Measurements from ENCODE around the gene SENP8. TPM values are rescaled to one million over a fixed set of nuclear protein-coding genes. Genes with fewer than 3 reads are reported as not detected.

SENP8 gene
- total RNA-seq, 2 donors from 2014 or later, result 0.84 to 1.6 TPM

DNA sequence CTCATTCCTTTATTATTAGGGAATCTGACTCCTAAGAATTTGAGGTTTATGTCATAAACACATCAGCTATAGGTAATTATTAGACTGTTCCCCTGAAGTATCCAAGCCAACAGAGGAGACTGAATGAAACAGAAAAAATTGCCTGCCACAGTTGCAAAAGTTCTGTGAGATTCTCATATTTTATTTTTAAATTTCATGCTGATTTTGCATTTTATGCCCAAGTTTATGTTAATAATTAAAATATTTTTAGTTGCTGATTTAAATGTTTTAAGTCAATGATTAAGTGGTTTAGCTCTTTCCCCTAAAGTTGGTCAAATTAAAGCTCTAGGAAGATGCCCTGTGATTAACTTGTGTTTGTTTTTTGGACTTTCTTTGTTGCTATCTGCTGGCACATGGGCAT lies 10.2 kb downstream of the SENP8 start:
- H3K27ac Mint-ChIP-seq, result no peak overlapping the region
- peaks cover 2 to 8% of the 10 kb centered on the region in 2 donors for H3K27me3 Mint-ChIP-seq
- no peak overlapping the region for H3K4me3 Mint-ChIP-seq
- H3K36me3 Mint-ChIP-seq, result no peaks in the 10 kb centered on the region
- ATAC-seq, result no peak
- no peak for DNase-seq (ENCODE audit: low spot score)
- no peaks in the 10 kb centered on the region for H3K4me1 Mint-ChIP-seq (ENCODE audit: low read depth in 2 of 2)
- H3K9me3 Mint-ChIP-seq, result no peaks in the 10 kb centered on the region

DNA sequence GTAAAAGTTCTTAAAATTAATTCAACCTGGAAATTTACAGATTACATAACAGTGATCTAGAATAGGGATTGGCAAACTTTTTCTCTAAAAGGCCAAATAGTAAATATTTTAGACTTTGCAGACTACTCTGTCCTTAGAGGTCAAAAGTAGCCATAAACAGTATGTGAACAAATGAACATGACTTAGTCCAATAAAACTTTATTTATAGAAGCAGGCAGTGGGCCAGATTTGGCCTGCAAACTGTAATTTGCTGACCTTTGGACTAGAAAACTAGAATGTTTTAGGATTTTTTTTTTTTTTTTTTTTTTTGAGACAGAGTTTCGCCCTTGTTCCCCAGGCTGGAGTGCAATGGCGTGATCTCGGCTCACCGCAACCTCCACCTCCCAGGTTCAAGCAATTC lies 12.1 kb downstream of the SENP8 start:
- H3K4me1 Mint-ChIP-seq (ENCODE audit: low read depth in 2 of 2), result no peaks in the 10 kb centered on the region
- no peak for DNase-seq (ENCODE audit: low spot score)
- no peak for ATAC-seq
- no peak overlapping the region for H3K27ac Mint-ChIP-seq
- no peaks in the 10 kb centered on the region for H3K36me3 Mint-ChIP-seq
- H3K9me3 Mint-ChIP-seq, result no peaks in the 10 kb centered on the region
- H3K27me3 Mint-ChIP-seq, result peaks cover 3 to 8% of the 10 kb centered on the region in 2 donors
- no peak overlapping the region for H3K4me3 Mint-ChIP-seq

DNA sequence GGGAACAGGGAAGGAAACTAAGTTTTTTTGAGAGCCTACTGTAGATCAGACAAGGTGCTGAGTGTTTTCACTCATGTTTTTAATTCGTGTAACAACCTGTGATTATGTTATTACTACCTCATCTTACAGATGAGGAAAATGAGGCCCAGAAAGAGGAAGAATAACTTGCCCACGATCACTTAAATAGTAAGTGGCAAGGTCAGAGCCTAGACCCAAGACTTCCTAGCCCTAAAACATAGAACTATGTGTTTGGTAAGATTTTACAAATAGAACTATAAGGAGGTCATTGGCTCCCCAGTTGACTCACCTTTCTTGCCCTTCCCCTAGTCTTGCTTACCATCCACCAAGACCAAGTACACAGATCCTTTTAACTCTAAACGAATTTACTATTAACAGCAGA lies 13.7 kb downstream of the SENP8 start:
- no peak for DNase-seq (ENCODE audit: low spot score)
- Mint-ChIP-seq H3K4me1 (ENCODE audit: low read depth in 2 of 2) (no peaks in the 10 kb centered on the region), H3K27me3 (peaks cover 3 to 8% of the 10 kb centered on the region in 2 donors)

DNA sequence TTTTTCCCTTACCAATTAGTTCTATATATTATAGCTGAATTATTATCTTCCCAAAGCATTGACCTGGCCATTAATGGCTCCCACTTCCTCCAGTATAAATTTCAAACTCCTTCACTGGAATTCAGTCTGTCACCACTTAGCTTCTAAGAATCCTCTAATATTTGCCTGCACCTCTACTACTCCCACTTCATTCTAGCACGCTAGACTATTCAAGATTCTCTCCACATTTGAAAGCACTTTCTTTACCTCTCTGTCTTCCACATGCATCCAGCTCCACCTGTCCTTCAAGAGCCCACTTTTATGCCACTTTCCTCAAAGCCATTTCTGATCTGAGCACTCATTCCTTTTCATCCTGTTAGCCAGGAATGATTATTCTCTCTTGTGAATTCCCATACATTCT lies 15.0 kb downstream of the SENP8 start:
- no peak for ATAC-seq
- no peaks in the 10 kb centered on the region for H3K4me1 Mint-ChIP-seq (ENCODE audit: low read depth in 2 of 2)

More for the DNA sequence above, 13.7 kb downstream of the SENP8 start:
- ATAC-seq, result no peak
- Mint-ChIP-seq H3K4me3 (no peak overlapping the region), H3K9me3 (no peaks in the 10 kb centered on the region), H3K36me3 (no peaks in the 10 kb centered on the region), H3K27ac (no peak overlapping the region)

DNA sequence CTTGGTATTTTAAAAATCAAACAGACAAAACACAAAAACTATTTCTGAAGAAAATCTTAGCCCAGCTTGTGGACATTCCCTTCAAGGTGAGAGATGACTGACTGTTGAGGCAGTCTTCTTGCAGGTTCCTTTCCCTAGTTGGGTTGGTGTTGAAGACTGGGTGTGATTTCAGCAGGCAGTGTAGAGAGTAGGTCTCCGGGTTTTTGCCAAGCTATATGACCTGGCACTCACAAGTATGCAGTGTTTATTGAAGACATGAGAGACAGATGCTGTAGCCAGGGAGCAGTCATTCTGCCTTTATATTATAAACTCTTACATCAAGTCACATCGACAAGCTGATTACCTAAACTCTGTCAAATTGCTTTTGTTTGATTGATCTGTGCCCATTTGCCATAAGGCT lies 17.5 kb downstream of the SENP8 start:
- Mint-ChIP-seq H3K36me3 (no peaks in the 10 kb centered on the region), H3K27me3 (peaks cover 0 to 3% of the 10 kb centered on the region in 2 donors), H3K9me3 (no peaks in the 10 kb centered on the region), H3K4me3 (no peak overlapping the region), H3K4me1 (ENCODE audit: low read depth in 2 of 2) (no peaks in the 10 kb centered on the region), H3K27ac (no peak overlapping the region)
- ATAC-seq (no peak), DNase-seq (ENCODE audit: low spot score) (no peak)

More for the DNA sequence above, 15.0 kb downstream of the SENP8 start:
- Mint-ChIP-seq H3K27ac (no peak overlapping the region), H3K36me3 (no peaks in the 10 kb centered on the region), H3K4me3 (no peak overlapping the region), H3K9me3 (no peaks in the 10 kb centered on the region), H3K27me3 (peaks cover 0 to 3% of the 10 kb centered on the region in 2 donors)
- no peak for DNase-seq (ENCODE audit: low spot score)

DNA sequence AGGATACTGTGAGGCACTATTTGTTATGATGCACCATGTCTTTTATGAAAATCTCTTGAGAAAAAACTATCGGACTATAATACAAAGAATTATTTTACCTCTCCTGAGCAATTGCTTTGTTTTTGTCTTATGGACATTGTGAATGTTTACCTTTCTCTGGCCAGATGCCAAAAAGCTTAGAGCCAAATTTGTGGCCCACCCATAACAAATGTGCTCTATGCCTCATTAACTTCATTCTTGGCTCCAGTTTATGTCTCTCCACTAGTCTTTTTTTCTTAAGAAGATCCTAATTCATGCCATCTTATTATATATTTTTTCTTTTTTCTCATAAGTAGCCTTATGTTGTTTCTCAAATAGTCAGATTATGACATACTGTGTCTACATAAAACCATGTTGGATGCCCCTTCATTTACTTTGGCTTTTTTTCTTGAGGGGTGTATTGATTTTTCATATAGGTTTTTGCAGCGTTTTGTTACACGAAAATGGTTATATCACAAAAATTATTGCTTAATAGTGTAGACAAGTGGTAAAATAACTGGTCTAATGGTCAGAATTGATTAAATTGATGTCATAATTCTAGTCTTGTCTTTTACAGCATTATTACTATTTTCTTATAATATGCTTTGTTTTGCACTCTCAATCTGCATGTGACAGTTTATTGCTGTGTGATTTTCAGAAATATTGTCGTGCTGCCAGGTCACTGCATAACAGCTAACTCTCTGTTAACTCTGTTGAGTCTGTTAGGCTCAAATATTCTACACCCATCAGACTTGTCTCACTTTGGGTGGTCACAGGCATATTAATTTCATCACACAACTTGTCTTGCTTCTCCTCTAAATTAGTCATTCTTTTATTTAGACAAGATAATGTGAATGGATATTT lies 18.2 kb downstream of the SENP8 start:
- no peak overlapping the region for H3K4me3 Mint-ChIP-seq
- no peaks in the 10 kb centered on the region for H3K9me3 Mint-ChIP-seq
- H3K27me3 Mint-ChIP-seq, result peaks cover 0 to 3% of the 10 kb centered on the region in 2 donors
- no peak overlapping the region for H3K27ac Mint-ChIP-seq
- no peaks in the 10 kb centered on the region for H3K36me3 Mint-ChIP-seq
- ATAC-seq (no peak), DNase-seq (ENCODE audit: low spot score) (no peak)
- H3K4me1 Mint-ChIP-seq (ENCODE audit: low read depth in 2 of 2), result peaks cover 0 to under 1% of the 10 kb centered on the region in 2 donors

DNA sequence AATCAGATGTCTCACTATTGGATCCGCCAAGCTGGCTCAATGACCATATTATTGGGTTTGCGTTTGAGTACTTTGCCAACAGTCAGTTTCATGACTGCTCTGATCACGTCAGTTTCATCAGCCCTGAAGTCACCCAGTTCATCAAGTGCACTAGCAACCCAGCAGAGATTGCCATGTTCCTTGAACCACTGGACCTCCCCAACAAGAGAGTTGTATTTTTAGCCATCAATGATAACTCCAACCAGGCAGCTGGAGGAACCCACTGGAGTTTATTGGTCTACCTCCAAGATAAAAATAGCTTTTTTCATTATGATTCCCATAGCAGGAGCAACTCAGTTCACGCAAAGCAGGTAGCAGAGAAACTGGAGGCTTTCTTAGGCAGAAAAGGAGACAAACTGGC lies 21.5 kb downstream of the SENP8 start:
- H3K4me3 Mint-ChIP-seq, result no peak overlapping the region
- ATAC-seq, result no peak
- H3K27ac Mint-ChIP-seq, result no peak overlapping the region
- H3K9me3 Mint-ChIP-seq, result no peaks in the 10 kb centered on the region
- DNase-seq (ENCODE audit: low spot score), result no peak
- H3K36me3 Mint-ChIP-seq, result no peaks in the 10 kb centered on the region
- H3K27me3 Mint-ChIP-seq, result no peaks in the 10 kb centered on the region
- peaks cover 0 to 3% of the 10 kb centered on the region in 2 donors for H3K4me1 Mint-ChIP-seq (ENCODE audit: low read depth in 2 of 2)

DNA sequence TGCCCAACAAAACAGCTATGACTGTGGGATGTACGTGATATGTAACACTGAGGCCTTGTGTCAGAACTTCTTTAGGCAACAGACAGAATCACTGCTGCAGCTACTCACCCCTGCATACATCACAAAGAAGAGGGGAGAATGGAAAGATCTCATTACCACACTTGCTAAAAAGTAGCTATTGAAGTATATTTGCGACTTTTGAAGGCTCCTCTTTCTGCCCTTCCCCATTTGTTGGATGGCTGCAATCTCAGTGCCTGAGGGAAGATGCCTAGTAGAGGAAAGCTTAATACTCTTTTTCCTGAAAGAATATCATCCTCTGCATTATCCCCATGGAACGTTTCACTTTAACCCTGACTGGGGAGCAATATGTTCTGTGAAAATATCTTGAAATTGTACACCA lies 21.9 kb downstream of the SENP8 start:
- DNase-seq (ENCODE audit: low spot score), result no peak
- ATAC-seq, result no peak
- no peaks in the 10 kb centered on the region for H3K36me3 Mint-ChIP-seq
- H3K4me1 Mint-ChIP-seq (ENCODE audit: low read depth in 2 of 2), result peaks cover 0 to 3% of the 10 kb centered on the region in 2 donors
- H3K4me3 Mint-ChIP-seq, result no peak overlapping the region
- no peaks in the 10 kb centered on the region for H3K9me3 Mint-ChIP-seq
- no peak overlapping the region for H3K27ac Mint-ChIP-seq
- no peaks in the 10 kb centered on the region for H3K27me3 Mint-ChIP-seq

DNA sequence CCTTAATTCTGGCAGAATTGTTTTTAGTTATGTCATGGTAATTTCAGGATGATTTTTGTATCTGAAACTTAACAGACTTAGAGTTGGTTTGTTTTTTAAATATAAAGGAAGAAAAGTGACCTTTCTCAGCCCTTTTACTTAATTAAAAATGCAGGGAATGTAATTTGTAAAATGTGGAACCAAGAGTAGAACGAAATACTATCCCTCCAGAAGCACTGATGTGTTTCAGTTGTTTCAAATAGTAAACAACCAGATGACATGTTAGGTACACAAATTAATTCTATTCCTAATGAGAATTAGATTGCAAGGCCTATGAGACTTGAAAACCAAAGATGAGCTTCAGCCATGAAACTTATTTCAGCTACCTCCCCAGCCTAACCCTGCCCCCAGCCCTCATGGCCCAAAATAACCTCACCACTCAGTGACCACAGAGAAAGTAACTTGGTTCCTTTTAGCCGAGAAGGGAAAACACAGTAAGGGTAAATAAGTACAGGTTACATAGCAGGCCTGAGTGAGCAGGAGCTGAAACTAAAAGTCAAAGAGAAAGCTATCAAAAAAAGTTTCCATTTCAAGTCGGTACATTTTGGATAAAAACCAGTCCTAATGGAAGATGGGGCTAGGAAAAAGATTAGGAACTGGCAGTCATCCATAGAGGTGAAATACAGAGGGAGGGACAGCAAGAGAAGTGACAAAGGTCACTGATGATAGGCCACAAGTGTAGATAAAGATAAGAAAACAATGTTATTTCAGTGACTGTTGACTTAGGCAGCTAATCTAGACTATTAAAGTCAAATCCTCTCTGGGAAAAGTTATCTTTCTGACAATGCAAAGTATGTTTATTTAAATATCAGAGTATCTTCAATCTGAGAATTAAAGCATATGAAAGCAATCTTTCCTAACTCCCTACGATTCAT lies 23.2 kb downstream of the SENP8 start:
- no peak for DNase-seq (ENCODE audit: low spot score)
- no peaks in the 10 kb centered on the region for H3K36me3 Mint-ChIP-seq
- no peak overlapping the region for H3K27ac Mint-ChIP-seq
- peaks cover 6 to 7% of the 10 kb centered on the region in 2 donors for H3K27me3 Mint-ChIP-seq
- H3K9me3 Mint-ChIP-seq, result no peaks in the 10 kb centered on the region
- H3K4me3 Mint-ChIP-seq, result no peak overlapping the region
- H3K4me1 Mint-ChIP-seq (ENCODE audit: low read depth in 2 of 2), result peaks cover 0 to 3% of the 10 kb centered on the region in 2 donors
- ATAC-seq, result no peak

DNA sequence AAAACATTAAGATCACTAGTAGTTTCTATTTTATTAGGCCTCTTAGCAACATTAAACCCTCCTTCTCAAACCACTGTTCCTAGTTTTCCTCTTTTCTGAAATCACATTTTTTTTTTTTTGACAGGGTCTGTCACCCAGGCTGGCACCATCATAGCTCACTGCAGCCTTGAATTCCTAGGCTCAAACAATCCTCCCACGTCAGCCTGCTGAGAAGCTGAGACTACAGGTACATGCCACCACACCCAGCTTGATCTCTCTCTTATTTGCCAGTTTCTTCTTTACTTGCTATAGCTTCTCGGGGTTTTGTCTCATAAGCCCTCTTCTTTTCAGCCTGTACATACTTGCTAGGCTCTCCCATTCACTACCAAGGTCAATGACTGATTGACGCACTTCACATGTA lies 28.0 kb downstream of the SENP8 start:
- H3K36me3 Mint-ChIP-seq, result no peaks in the 10 kb centered on the region
- no peaks in the 10 kb centered on the region for H3K9me3 Mint-ChIP-seq
- no peak overlapping the region for H3K4me3 Mint-ChIP-seq
- H3K27me3 Mint-ChIP-seq, result peaks cover 6 to 24% of the 10 kb centered on the region in 2 donors
- H3K4me1 Mint-ChIP-seq (ENCODE audit: low read depth in 2 of 2), result peaks cover 0 to 3% of the 10 kb centered on the region in 2 donors
- ATAC-seq (no peak), DNase-seq (ENCODE audit: low spot score) (no peak)
- no peak overlapping the region for H3K27ac Mint-ChIP-seq

DNA sequence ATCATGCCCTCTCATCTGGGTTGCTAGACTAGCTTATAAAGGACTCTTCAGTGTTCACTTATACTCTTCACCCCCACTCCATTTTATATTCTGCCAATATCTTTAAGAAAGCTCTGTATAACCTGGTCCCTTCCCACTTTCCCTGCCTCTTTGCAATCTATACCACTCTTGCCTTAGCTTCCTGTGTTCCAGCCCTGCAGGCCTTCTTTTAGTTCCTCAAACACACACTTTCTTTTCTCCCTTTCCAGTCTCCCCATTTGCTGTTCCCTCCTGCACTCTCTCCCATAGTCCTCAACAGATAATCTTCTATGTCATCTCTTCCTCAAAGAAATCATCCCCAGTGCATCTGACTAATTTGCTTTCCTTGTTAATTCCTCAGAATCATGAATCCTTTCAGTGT lies 28.7 kb downstream of the SENP8 start:
- no peak overlapping the region for H3K27ac Mint-ChIP-seq
- DNase-seq (ENCODE audit: low spot score) (no peak), ATAC-seq (no peak)
- H3K4me1 Mint-ChIP-seq (ENCODE audit: low read depth in 2 of 2), result no peaks in the 10 kb centered on the region
- H3K4me3 Mint-ChIP-seq, result no peak overlapping the region
- H3K9me3 Mint-ChIP-seq, result no peaks in the 10 kb centered on the region
- H3K27me3 Mint-ChIP-seq, result peaks cover 8 to 28% of the 10 kb centered on the region in 2 donors
- no peaks in the 10 kb centered on the region for H3K36me3 Mint-ChIP-seq

DNA sequence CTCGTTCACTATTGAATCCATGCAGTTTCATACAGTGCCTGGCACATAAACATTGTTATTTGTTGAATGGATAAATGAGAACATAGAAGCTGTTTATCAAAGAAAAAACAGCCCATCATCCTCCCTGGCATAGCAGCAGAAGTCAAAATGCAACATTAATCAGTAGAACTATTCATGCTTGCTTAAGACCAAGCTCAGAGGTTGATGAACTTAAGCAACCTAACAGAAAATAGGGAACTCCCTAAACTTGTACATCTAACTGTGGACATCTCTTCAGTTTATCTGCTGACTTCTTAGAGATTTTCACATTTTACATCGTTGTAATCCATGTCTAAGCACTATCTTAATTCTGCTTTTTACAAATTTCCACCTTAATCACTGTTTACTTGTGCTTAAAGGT lies 29.2 kb downstream of the SENP8 start:
- H3K27me3 Mint-ChIP-seq, result peaks cover 8 to 28% of the 10 kb centered on the region in 2 donors
- H3K4me1 Mint-ChIP-seq (ENCODE audit: low read depth in 2 of 2), result no peaks in the 10 kb centered on the region
- no peak overlapping the region for H3K4me3 Mint-ChIP-seq
- no peaks in the 10 kb centered on the region for H3K36me3 Mint-ChIP-seq
- DNase-seq (ENCODE audit: low spot score), result no peak
- no peak for ATAC-seq
- H3K27ac Mint-ChIP-seq, result no peak overlapping the region
- H3K9me3 Mint-ChIP-seq, result no peaks in the 10 kb centered on the region

DNA sequence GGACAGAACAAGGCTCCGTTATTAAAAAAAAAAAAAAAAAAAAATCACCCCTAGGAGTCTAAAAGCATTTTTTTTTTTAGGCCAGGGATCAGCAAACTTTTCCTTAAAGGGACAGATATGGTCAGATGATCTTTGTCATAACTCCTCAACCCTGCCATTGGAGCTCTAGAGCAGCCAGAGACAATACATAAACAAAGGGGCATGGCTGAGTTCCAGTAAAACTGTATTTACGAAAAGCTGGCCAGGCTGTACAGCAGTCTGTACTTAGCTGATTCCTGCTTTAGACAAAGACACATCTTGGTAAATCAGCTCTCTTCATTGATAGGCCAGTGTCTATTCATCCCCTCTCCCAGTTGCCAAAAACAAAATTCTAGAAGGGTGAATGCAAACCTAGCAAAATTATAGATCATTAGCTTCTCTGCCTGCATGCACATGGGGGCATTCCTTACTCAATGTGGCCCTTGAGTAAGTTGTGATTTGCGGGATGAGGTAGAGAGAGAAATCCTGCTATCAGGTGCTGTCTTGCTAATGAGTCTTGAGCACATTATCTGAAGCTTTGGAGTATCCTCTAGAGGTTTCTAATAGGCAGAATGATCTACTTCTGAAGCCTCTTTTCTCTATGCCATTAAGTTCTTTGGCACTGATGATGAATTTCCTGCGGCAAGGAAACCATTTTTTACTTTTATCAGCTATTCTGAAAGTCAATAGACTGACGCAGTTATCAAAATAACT lies 35.2 kb downstream of the SENP8 start:
- Mint-ChIP-seq H3K36me3 (no peaks in the 10 kb centered on the region), H3K4me1 (ENCODE audit: low read depth in 2 of 2) (peaks cover 3 to 6% of the 10 kb centered on the region in 2 donors), H3K4me3 (no peak overlapping the region), H3K9me3 (no peaks in the 10 kb centered on the region), H3K27ac (no peak overlapping the region), H3K27me3 (peaks cover 9 to 12% of the 10 kb centered on the region in 2 donors)
- DNase-seq (ENCODE audit: low spot score) (no peak), ATAC-seq (no peak)

Data from natural killer cell treated with Interleukin-12 subunit alpha and Interleukin-12 subunit beta and Interleukin-15 and Interleukin-18, amount 100 ng/mL, for 72 hours (primary cell).